Right kidney (tissue), 1 donor: ENCODE measurements around the gene CD151.

Source experiments
- DNase-seq: peaks from one replicate; pipeline ENCODE4 v3.0.0-alpha.2; 2016

The CD151 gene

DNA sequence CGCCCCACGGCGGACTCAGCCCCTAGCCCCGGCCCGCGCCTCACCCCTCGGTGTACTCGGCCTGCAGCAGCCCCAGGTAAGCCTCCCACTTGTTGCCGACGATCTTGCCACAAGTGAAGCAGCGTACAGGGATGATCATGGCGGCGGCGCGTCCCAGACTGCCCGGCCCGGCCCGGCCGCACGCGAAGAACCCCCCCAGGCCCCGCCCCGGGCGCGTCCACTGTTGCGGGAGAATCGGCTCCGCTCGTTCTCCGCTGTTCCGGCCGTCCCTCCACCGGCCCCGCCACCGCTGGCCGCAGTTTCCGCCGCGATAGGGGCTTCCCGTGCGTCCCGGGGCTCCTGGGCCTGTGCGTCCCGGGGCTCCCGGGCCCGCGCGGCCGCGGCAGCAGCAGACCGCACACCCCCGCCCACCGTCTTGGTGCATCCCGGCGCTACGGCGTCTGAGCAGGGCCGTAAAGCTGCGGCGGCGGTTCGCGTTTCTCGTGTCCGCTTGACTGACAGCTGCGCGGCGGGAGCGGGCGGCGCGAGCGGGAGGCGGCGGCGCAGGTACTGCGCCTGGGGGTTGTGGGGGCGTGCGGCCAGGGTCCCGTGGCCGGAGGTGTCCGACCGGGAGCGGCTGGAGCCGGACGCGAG, 9.7 kb downstream of the CD151 start, which contains the start of the genes POLR2L and TSPAN4:
TSS of gene POLR2L (minus strand) at position 160 of the 633 bp plus-strand sequence. CDS start at position 139, 21 bp downstream.
TSS of gene TSPAN4 (plus strand) at position 483 of the 633 bp plus-strand sequence. CDS start 7,453 bp downstream, outside the sequence.
- DNase-seq: peak; percentile 98

- no peak for DNase-seq
These were observed 10.5 kb downstream of the CD151 start for GRCh38 chr11:843086-843734.

DNA sequence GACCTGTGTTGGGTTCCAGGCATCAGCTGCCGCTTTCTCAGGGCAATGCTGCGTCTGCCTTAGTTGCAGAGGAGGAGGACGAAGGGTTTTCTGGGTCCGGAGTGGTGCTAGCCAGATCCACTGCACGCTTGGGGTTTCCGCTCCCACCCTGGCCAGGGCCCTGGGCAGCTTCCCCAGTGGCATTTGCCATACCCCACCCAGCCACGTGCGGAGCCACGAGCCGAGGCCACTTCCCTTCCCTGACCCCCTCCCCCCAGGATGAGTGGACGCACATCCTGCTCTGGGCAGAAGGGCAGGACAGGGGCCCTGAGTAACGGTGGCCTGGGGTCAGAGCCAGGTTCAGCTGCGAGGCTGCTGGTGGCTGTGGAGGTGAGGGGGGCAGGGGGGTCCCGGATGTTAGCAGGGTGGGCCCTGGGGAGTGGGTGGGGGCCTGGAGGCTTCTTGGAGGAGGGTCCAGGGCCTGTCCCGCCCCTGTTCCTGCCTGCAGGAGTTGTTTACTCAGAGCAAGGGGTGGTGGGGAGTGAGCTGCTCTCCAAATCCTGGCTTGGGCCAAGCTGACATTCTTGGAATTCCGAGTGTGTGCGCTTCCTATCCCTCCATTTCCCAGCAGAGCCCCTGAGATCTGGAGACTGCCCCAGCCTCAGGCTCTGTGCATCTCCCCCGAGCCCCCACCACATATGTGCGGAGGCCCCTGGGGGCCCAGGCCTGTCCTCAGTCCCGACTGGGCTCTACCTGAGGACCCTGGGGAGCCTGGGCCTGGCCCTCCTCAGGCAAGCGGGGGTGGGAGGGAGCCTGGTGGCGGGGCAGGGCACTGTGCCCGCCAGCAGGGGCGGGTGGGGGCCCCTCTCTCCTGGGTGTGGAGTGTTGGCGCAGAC, 11.3 kb downstream of the CD151 start:
- no peak for DNase-seq

DNA sequence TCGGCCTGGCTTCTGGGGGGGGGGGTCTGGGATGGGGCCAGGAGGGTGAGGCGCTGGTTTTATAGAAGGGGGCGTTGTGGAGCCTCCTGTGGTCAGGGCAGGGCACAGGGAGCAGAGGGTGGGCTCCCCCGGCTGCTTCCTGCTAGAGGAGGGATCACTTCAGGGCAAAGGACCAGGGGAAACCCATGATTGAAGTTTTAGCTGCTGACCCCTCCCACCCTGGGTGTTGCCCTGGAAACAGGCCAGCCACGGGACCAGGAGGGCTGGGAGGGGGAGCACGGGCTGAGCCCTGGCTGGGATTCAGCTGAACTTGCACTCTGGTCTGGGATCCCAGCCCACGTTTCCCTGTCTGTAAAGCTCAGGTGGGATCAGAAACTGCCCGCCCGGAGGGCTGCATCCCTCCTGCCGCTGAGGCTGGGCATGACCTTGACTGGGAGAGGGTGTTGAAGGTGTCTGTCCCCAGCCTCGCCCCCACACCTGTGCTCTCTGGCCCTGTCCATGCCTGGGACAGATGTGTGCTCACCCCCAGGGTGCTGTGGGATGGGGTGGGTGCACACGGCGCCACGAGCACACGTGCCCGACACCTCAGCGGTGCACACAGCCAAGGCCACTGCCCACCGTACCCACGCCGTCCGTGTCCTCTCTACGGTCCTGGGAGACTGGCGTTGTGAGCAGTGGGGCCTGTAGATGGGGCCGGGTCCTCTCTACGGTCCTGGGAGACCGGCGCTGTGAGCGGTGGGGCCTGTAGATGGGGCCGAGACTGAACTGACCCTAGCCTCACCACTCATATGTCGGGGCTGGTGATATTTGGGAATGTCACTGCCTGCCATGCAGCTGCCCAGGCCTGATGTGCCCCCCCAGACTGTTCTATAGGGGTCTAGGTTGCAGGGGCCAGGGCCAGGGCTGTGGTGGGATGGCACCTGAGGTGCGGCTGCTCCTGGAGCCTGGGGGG, 12.2 kb downstream of the CD151 start:
- DNase-seq: no peak

DNA sequence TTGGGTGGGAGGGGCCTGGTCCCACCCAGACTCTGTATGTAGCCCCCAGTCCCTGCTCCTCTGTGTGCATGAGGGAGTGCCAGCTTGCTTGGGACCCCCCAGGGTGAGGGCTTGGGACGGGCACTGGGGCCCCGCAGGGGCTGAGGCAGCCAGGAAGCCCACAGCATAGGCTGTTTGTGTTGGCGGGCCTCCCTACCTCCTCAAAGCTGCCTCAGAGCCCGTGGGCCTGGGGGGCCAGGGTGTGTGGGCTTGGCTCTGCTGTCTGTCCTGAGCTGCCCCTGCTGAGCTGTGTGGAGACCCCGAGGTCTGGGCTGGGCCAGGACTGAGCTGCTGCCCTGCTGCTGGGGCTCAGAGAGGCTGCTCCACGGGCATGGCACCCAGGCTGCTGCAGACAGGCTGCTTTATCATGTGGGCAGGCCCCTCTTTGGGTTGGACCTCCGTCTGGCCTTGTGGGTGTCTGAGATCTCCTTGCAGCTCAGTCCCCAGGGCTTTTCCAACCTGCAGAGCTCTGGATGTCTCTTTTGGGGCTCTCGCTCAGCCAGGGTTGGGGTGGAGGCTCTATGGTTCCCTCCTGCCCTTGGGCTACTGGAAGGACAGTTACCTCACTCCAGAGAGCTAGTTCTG, 13.2 kb downstream of the CD151 start:
- no peak for DNase-seq

GRCh38 chr11:846496-847098, 13.8 kb downstream of the CD151 start:
- DNase-seq: no peak

DNA sequence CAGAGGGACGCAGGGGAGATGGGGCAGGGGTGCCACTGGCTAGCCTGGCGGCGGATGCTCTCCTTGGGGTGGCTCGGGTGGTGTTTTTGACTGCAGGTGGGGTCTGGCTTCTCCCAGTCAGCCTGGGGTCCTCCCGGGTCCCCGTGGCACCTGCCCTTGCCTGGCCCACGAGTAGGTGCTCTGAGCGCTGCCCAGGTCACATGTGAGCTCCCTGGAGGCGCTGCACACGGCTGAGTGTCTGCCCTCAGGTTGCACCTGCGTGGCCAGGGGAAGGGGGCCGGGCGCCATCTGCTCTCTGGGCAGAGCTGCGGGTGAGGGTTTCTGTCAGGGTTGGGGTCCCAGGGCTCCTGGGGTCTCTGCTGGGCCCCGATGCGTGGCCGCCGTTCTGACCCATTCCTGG, 15.1 kb downstream of the CD151 start:
- DNase-seq: no peak

DNA sequence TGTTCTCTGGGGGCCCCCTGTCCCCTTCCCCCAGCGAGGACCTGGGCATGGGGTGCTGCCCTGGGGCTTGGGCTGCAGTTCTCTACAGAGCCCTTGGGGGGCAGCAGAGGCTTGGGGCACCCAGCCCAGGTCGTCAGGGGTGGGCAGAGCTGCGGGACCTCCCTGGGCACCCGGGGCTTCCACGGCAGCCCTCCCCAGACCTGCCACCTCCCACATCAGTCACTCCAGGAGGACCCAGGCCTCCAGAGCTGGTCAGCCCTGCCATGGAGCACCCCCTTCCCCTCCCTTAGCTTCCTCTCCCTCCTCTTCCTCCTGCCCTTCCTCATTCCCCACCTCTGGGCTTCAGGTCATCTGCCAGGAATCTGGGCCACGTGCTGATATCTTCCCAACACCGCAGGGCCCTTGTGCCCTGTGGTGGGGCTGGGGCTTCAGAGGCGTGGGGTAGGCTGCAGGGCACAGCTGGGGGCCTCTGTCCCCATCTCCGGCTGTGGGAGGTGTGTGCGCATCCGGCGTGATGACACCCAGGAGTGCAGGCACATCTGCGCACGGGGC, 15.7 kb downstream of the CD151 start:
- no peak for DNase-seq

DNA sequence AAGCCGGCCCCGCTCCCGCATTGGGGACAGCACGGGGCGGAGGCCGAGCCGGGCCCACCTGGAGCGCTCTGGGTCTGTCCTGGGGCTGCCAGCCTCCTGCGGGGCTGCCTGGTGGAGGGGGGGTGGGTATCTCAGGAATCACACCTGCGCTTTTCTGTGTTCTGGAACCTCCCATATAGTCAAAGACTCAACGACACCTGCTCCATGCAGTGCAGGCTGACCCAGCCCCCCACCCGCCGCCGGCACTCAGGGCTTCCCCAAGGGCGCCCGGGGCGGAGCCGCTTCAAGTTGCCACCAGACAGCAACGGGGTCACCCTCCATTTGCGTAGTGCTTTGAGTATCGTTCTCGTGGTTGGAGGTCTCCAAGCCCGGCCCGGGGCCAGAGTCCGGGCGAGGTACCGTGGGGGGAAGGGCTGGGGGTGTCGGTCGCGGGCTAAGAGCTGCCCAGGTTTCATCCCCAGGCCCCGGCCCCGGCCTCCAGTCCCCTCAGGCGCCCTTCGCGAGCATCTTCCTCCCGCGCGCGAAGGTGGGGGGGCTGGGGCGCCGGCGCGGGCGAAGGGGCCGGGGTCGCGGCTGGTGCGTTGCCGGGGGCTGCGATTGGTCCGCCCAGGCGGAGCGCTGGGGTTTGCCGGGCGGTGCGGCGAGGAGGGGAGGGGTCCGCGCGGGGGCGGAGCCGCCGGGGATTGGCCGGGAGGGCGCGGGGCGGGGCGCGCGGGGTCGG, 16.5 kb downstream of the CD151 start:
- DNase-seq: peak; percentile 69

GRCh38 chr11:849951-850774, 17.4 kb downstream of the CD151 start:
- peak; percentile 72 for DNase-seq

DNA sequence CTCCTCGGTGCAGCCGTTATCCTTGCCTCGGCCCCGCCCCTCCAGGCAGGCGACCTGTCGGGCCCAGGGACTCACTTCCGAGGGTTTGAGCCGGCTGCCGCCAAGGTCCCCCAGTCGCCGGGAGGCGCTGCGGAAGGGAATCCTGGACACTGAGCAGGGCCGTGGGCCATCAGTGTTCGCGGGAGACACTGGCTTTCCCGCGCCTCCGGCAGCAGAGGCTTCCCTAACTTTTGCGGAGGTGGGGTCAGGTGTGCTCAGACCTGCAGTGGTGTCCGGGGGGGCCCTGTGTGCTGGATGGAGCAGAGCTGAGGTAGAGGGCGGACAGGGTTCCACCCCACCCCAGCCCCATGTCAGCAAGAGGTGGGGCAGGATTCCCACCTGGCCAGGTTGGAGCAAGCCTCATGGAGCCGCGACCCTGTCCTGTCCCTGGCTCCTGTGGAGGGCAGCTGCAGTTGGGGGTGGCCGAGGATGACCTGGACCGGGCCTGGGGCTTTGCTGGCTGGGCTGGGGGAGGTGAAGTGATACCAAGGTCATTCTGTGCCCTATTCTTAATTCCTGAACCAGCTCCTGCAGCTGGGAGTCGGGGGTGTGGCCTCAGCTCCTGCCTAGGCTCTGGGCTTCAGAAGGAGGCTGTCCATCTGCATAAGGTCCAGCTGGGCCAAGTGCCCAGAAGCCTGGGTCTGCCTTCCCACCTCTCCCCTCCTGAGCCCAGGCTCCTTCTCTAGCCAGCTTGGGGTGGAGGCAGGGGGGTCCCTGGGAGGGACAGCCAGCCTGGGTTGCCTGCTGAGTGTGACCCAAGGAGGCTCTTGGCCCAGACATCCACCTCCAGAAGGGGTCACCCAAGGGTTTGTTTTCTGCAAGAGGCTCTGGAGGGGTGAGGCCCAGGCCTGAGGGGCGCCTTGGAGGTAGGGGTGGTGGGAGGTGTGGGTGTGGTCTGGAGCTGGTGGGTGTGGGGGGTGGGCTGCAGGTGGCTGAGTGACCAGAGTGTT, 18.3 kb downstream of the CD151 start:
- no peak for DNase-seq

GRCh38 chr11:852762-853161, 20.0 kb downstream of the CD151 start:
- no peak for DNase-seq

- no peak for DNase-seq
These were observed 21.1 kb downstream of the CD151 start for GRCh38 chr11:853682-854448.

DNA sequence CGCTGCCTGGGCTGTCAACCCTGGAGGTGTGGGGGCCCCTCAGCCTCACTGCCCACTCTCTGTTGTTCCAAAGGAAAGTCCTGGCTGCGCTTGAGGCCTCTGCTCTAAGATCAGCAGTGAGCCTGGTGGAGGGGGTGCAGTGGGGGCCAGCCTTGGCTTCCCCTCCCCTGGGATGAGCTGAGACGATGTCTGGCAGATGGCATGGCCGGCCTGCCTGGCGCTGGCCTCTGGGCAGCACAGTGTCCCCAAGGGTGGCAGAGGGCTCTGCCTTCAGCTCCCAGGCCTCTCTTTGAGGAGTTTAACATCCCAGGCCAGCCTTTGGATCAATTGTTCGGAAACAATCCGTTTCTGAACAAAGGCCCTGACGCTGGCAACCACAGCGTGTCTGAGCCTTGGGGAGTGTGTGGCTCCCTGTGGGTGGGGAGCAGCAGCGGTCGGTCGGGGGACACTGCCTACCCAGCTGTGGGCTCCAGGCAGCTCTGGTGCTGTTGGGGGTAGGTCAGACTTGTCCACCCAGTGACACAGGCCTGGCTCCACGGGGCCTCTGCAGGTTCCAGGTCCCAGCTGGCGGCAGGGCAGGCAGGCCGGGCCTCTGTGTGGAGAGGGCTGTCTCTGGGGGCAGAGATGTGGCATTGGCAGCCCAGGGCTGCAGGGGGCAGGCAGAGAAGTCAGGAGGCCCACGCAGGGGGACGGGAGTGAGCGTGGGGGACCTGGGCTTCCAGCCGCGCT, 22.0 kb downstream of the CD151 start:
- DNase-seq: no peak

GRCh38 chr11:855330-855674, 22.6 kb downstream of the CD151 start:
- DNase-seq: no peak

DNA sequence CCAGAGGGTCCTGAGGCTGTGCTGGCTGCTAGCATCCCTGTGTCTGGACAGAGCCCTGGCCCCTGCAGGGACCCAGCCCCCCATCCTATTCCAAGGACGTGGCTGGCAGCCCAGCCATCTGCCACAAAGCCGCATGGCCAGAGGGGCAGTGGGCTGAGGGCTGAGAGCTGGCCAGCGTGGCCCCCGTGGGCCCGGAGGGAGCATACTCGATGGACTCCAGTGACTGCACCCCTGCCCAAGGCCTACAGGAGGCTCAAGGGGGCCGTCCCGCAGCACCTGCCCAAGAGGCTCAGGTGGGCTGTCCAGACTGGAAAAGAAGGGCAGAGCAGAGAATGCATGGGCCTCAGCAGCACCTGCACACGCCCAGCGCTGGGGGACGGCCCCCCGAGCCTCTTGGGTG, 23.0 kb downstream of the CD151 start:
- no peak for DNase-seq
